Retinal pigment epithelial cell (primary cell): ENCODE results near the gene DOP1B.

Source experiments
- DNase-seq: peaks from one replicate; pipeline ENCODE4 v3.0.0-alpha.2; 2010; ENCODE audit warnings: low read depth
- H3K4me3 ChIP-seq: 2 replicates; pipeline ENCODE4 v1.5.1; 2011; ENCODE audit warnings: mild to moderate bottlenecking, low read length, control low read depth, moderate library complexity
- CTCF ChIP-seq: conservative IDR thresholded peaks from 2 replicates; pipeline ENCODE4 v1.5.1; 2011; ENCODE audit warnings: low read depth, low read length, control low read depth, inconsistent platforms

The DOP1B gene

GRCh38 chr21:36117286-36117741 lies 39.3 kb upstream of the DOP1B start:
- H3K4me3 ChIP-seq = no peak overlapping the region
- TF ChIP-seq CTCF = no peak
- no peak for DNase-seq

- DNase-seq = no peak
- no peak overlapping the region for H3K4me3 ChIP-seq
- TF ChIP-seq CTCF = no peak
These were observed 36.2 kb upstream of the DOP1B start for GRCh38 chr21:36120304-36120888.

- no peak overlapping the region for H3K4me3 ChIP-seq
- DNase-seq = no peak
- TF ChIP-seq CTCF = peak; percentile 56
These were observed 33.6 kb upstream of the DOP1B start for GRCh38 chr21:36122977-36123376.

- DNase-seq = no peak
- no peak for TF ChIP-seq CTCF
- H3K4me3 ChIP-seq = no peak overlapping the region
These were observed 32.2 kb upstream of the DOP1B start for GRCh38 chr21:36124395-36124794.

- TF ChIP-seq CTCF = peak; percentile 99
- no peak overlapping the region for H3K4me3 ChIP-seq
- no peak for DNase-seq
These were observed 31.0 kb upstream of the DOP1B start for GRCh38 chr21:36125512-36126207.

GRCh38 chr21:36126208-36126565 lies 30.4 kb upstream of the DOP1B start:
- no peak overlapping the region for H3K4me3 ChIP-seq
- no peak for DNase-seq
- no peak for TF ChIP-seq CTCF

- TF ChIP-seq CTCF = no peak
- no peak overlapping the region for H3K4me3 ChIP-seq
These were observed 30.0 kb upstream of the DOP1B start for GRCh38 chr21:36126621-36127110.

More at GRCh38 chr21:36126621-36127110, 30.0 kb upstream of the DOP1B start:
- DNase-seq = no peak
